HEK293T (cell line): ENCODE data around the gene CFAP43.
"Not testable (repeated sequence)": the region's sequence is repeated elsewhere in the genome, so short reads cannot be mapped to it uniquely, and the experiment has no call there.

ENCODE experiments used
- CTCF ChIA-PET: fragments of 350-600 bp; formaldehyde crosslinking; extraction: SDS; loops from one replicate; lab custom pipeline; 2021; ENCODE audit warnings: antibody characterized with exemption, inconsistent platforms; lab: Yijun Ruan, JAX
- POLR2A ChIA-PET: fragments of 350-600 bp; formaldehyde crosslinking; extraction: SDS; loops from one replicate; lab custom pipeline; 2020; ENCODE audit warnings: antibody characterized with exemption, inconsistent platforms; lab: Yijun Ruan, JAX
- DNase-seq: peaks from one replicate; pipeline ENCODE4 v3.0.0; 2012; ENCODE audit warnings: mixed read lengths; ENCODE audit errors: extremely low spot score
- ARNT ChIP-seq: fragments of 450-650 bp; IDR thresholded peaks from 2 replicates; pipeline ENCODE4 v1.6.1; 2017; ENCODE audit warnings: mild to moderate bottlenecking
- BHLHE40 ChIP-seq: fragments of 450-650 bp; IDR thresholded peaks from 2 replicates; pipeline ENCODE4 v1.6.1; 2016; ENCODE audit warnings: mild to moderate bottlenecking, moderate library complexity, borderline replicate concordance
- CTBP1 ChIP-seq: fragments of 450-650 bp; IDR thresholded peaks from 2 replicates; pipeline ENCODE4 v1.6.1; 2016; ENCODE audit warnings: borderline replicate concordance
- ELF4 ChIP-seq: fragments of 450-650 bp; IDR thresholded peaks from 2 replicates; pipeline ENCODE4 v1.6.1; 2017; ENCODE audit warnings: antibody characterized with exemption
- FOXA1 ChIP-seq: fragments of 450-650 bp; IDR thresholded peaks from 2 replicates; pipeline ENCODE4 v1.6.1; 2016; ENCODE audit warnings: mild to moderate bottlenecking
- FOXK2 ChIP-seq: fragments of 450-650 bp; IDR thresholded peaks from 2 replicates; pipeline ENCODE4 v1.6.1; 2016; ENCODE audit warnings: mild to moderate bottlenecking
- FOXM1 ChIP-seq: fragments of 450-650 bp; IDR thresholded peaks from 2 replicates; pipeline ENCODE4 v1.6.1; 2017; ENCODE audit warnings: mild to moderate bottlenecking, borderline replicate concordance
- HDGF ChIP-seq: fragments of 450-650 bp; IDR thresholded peaks from 2 replicates; pipeline ENCODE4 v1.6.1; 2017; ENCODE audit warnings: antibody characterized with exemption, borderline replicate concordance
- L3MBTL2 ChIP-seq: fragments of 450-650 bp; conservative IDR thresholded peaks from 2 replicates; pipeline ENCODE4 v1.6.1; 2016; ENCODE audit warnings: mild to moderate bottlenecking
- LEF1 ChIP-seq: fragments of 450-650 bp; IDR thresholded peaks from 2 replicates; pipeline ENCODE4 v1.6.1; 2017; ENCODE audit warnings: mild to moderate bottlenecking, borderline replicate concordance
- NFRKB ChIP-seq: fragments of 450-650 bp; IDR thresholded peaks from 2 replicates; pipeline ENCODE4 v1.6.1; 2016; ENCODE audit warnings: mild to moderate bottlenecking, moderate library complexity
- PKNOX1 ChIP-seq: fragments of 450-650 bp; IDR thresholded peaks from 2 replicates; pipeline ENCODE4 v1.6.1; 2016
- SP1 ChIP-seq: fragments of 450-650 bp; IDR thresholded peaks from 2 replicates; pipeline ENCODE4 v1.6.1; 2017
- SUZ12 ChIP-seq: fragments of 450-650 bp; IDR thresholded peaks from 2 replicates; pipeline ENCODE4 v1.6.1; 2016; ENCODE audit warnings: mild to moderate bottlenecking
- TARDBP ChIP-seq: fragments of 450-650 bp; IDR thresholded peaks from 2 replicates; pipeline ENCODE4 v1.6.1; 2016
- ZNF384 ChIP-seq: fragments of 450-650 bp; IDR thresholded peaks from 2 replicates; pipeline ENCODE4 v1.6.1; 2016

CFAP43 gene

GRCh38 chr10:104247513-104248146 lies 15.5 kb upstream of the CFAP43 start:
- ChIA-PET CTCF (no interaction called here), POLR2A (interaction anchor here (1.3 kb wide), 1 partner anchor 22 kb away, joined by 4 read pairs; the partner anchor contains the start of gene GSTO2)
- no peak for DNase-seq
- TF ChIP-seq TARDBP (no peak), ARNT (no peak)

- ChIA-PET CTCF (no interaction called here), POLR2A (no interaction called here)
- no peak for DNase-seq
- TF ChIP-seq NFRKB, result no peak
- TF ChIP-seq FOXA1, result no peak
- TF ChIP-seq TARDBP, result no peak
- no peak for TF ChIP-seq ZNF384
- TF ChIP-seq ELF4, result no peak
- no peak for TF ChIP-seq BHLHE40
- TF ChIP-seq SUZ12, result no peak
Observed at GRCh38 chr10:104246976-104247375, 14.8 kb upstream of the CFAP43 start.

GRCh38 chr10:104245066-104245632 lies 13.0 kb upstream of the CFAP43 start:
- ChIA-PET POLR2A (no interaction called here), CTCF (no interaction called here)
- no peak for DNase-seq
- no peak for TF ChIP-seq BHLHE40
- no peak for TF ChIP-seq CTBP1
- no peak for TF ChIP-seq FOXM1
- no peak for TF ChIP-seq LEF1
- TF ChIP-seq ZNF384, result no peak
- TF ChIP-seq FOXA1, result no peak
- TF ChIP-seq FOXK2, result no peak
- no peak for TF ChIP-seq SUZ12
- no peak for TF ChIP-seq L3MBTL2
- TF ChIP-seq ELF4, result no peak
- no peak for TF ChIP-seq SP1
- no peak for TF ChIP-seq HDGF
- no peak for TF ChIP-seq PKNOX1

- no peak for DNase-seq
- CTCF ChIA-PET, result no interaction called here
- POLR2A ChIA-PET, result no interaction called here
Observed at GRCh38 chr10:104243512-104243911, 11.3 kb upstream of the CFAP43 start.

GRCh38 chr10:104243009-104243408 lies 10.8 kb upstream of the CFAP43 start:
- DNase-seq, CTCF ChIA-PET, POLR2A ChIA-PET: not testable (repeated sequence)

More at GRCh38 chr10:104243512-104243911, 11.3 kb upstream of the CFAP43 start:
- TF ChIP-seq FOXA1, result no peak
- no peak for TF ChIP-seq TARDBP
- no peak for TF ChIP-seq ZNF384
- TF ChIP-seq FOXM1, result no peak
- no peak for TF ChIP-seq HDGF
- no peak for TF ChIP-seq L3MBTL2
- no peak for TF ChIP-seq SP1
- no peak for TF ChIP-seq NFRKB
- no peak for TF ChIP-seq ELF4
- no peak for TF ChIP-seq SUZ12
- no peak for TF ChIP-seq PKNOX1
- TF ChIP-seq ARNT, result no peak
- TF ChIP-seq FOXK2, result no peak
- no peak for TF ChIP-seq CTBP1
- no peak for TF ChIP-seq BHLHE40
- TF ChIP-seq LEF1, result no peak

- no peak for TF ChIP-seq FOXM1
- no peak for TF ChIP-seq HDGF
- TF ChIP-seq ELF4, result no peak
- TF ChIP-seq ZNF384, result no peak
- no peak for TF ChIP-seq LEF1
- TF ChIP-seq SUZ12, result no peak
- TF ChIP-seq SP1, result no peak
- no peak for TF ChIP-seq ARNT
- no peak for TF ChIP-seq CTBP1
- TF ChIP-seq BHLHE40, result no peak
- TF ChIP-seq TARDBP, result no peak
- TF ChIP-seq PKNOX1, result no peak
- no peak for TF ChIP-seq NFRKB
- DNase-seq, result no peak
- ChIA-PET POLR2A (no interaction called here), CTCF (no interaction called here)
Observed at GRCh38 chr10:104242545-104242944, 10.4 kb upstream of the CFAP43 start.

GRCh38 chr10:104240078-104240477 lies 7.9 kb upstream of the CFAP43 start:
- DNase-seq, result no peak
- ChIA-PET CTCF (no interaction called here), POLR2A (no interaction called here)
- TF ChIP-seq L3MBTL2, result no peak
- no peak for TF ChIP-seq PKNOX1
- TF ChIP-seq FOXA1, result no peak
- TF ChIP-seq BHLHE40, result no peak
- TF ChIP-seq SUZ12, result no peak
- no peak for TF ChIP-seq ARNT
- no peak for TF ChIP-seq ZNF384
- TF ChIP-seq LEF1, result no peak
- TF ChIP-seq ELF4, result no peak
- no peak for TF ChIP-seq NFRKB
- TF ChIP-seq CTBP1, result no peak
- no peak for TF ChIP-seq FOXM1
- no peak for TF ChIP-seq HDGF
- no peak for TF ChIP-seq SP1
- TF ChIP-seq FOXK2, result no peak
- no peak for TF ChIP-seq TARDBP
